HG03066 (cell line): ENCODE measurements around the gene DCTN5.
"Not testable (repeated sequence)": the region's sequence is repeated elsewhere in the genome, so short reads cannot be mapped to it uniquely, and the experiment has no call there.

ENCODE experiments used
- ATAC-seq: cut with Tn5 transposase; IDR thresholded peaks from one replicate; pipeline ENCODE4 v1.9.1; 2021; ENCODE audit warnings: low read depth; ENCODE audit not compliant: unreplicated experiment

The DCTN5 gene

GRCh38 chr16:23640931-23641765, at the start of gene DCTN5, which contains the start of gene PALB2:
DCTN5 (plus strand) TSS chr16:23641466; CDS start chr16:23641543, 77 bp downstream.
PALB2 (minus strand) TSS chr16:23641310; CDS start chr16:23641157, 153 bp downstream.
- ATAC-seq, result peak; percentile 95

- ATAC-seq, result no peak
These were observed 47.1 kb upstream of the DCTN5 start for GRCh38 chr16:23594186-23594585.

- ATAC-seq, result peak; percentile 13
These were observed 45.9 kb upstream of the DCTN5 start for GRCh38 chr16:23595246-23595950.

GRCh38 chr16:23595951-23596720, 45.1 kb upstream of the DCTN5 start, which contains the start of gene NDUFAB1:
NDUFAB1 (minus strand) TSS chr16:23596316; CDS start chr16:23596290, 26 bp downstream.
- peak; percentile 90 for ATAC-seq

GRCh38 chr16:23597003-23597756, 44.1 kb upstream of the DCTN5 start:
- no peak for ATAC-seq

- no peak for ATAC-seq
These were observed 33.5 kb upstream of the DCTN5 start for GRCh38 chr16:23607726-23608125.

- no peak for ATAC-seq
These were observed 33.1 kb upstream of the DCTN5 start for GRCh38 chr16:23608194-23608593.

GRCh38 chr16:23609929-23610328, 31.3 kb upstream of the DCTN5 start:
- no peak for ATAC-seq

- ATAC-seq, result not testable (repeated sequence)
These were observed 30.4 kb upstream of the DCTN5 start for GRCh38 chr16:23610905-23611304.

- no peak for ATAC-seq
These were observed 29.3 kb upstream of the DCTN5 start for GRCh38 chr16:23611936-23612335.

GRCh38 chr16:23615805-23616204, 25.5 kb upstream of the DCTN5 start:
- ATAC-seq, result no peak

GRCh38 chr16:23624092-23624491, 17.2 kb upstream of the DCTN5 start:
- ATAC-seq, result no peak

- ATAC-seq, result no peak
These were observed 11.8 kb upstream of the DCTN5 start for GRCh38 chr16:23629516-23629915.

GRCh38 chr16:23631874-23632273, 9.4 kb upstream of the DCTN5 start:
- ATAC-seq, result not testable (repeated sequence)

- ATAC-seq, result no peak
These were observed 6.7 kb upstream of the DCTN5 start for GRCh38 chr16:23634461-23635036.

GRCh38 chr16:23635958-23636357, 5.3 kb upstream of the DCTN5 start:
- no peak for ATAC-seq

- no peak for ATAC-seq
These were observed 693 bp upstream of the DCTN5 start for GRCh38 chr16:23640615-23640930.

GRCh38 chr16:23642246-23642774, 1.0 kb downstream of the DCTN5 start:
- no peak for ATAC-seq

- no peak for ATAC-seq
These were observed 9.6 kb downstream of the DCTN5 start for GRCh38 chr16:23650674-23651416.
